ENCODE data around the gene AGAP3. TPM values are rescaled to one million over a fixed set of nuclear protein-coding genes. Genes with fewer than 3 reads are reported as not detected.

The AGAP3 gene
- polyA plus RNA-seq, 1 of the 3 experiments (the other 2 are of a cell fraction): 126 TPM

- Histone ChIP-seq H3K9ac (no peak overlapping the region), H3K4me1 (ENCODE audit: control insufficient read depth in 1 of 2, insufficient read depth in 2 of 2, low read depth in 1 of 2, low read length in 1 of 2) (no peaks in the 10 kb centered on the region; a peak in 1 of 4 replicates), H3K4me3 (ENCODE audit: low read depth in 2 of 2, low read length in 1 of 2) (no peak overlapping the region), H3K27ac (ENCODE audit: low read depth in 2 of 2, low read length in 1 of 2) (no peak overlapping the region), H3K4me2 (no peak overlapping the region), H3K9me3 (no peaks in the 10 kb centered on the region), H3K36me3 (replicated peaks in 1 of 2; ENCODE audit: control insufficient read depth in 1 of 2, insufficient read depth in 2 of 2, low read length in 1 of 2) (peaks cover 26 to 82% of the 10 kb centered on the region in 2 experiments), H3F3A (replicated peaks; ENCODE audit: insufficient read depth) (peaks cover 4% of the 10 kb centered on the region), H4K20me1 (ENCODE audit: insufficient read depth) (peaks cover 27% of the 10 kb centered on the region), H2AFZ (ENCODE audit: low read depth) (no peak overlapping the region), H3K79me2 (ENCODE audit: insufficient read depth) (peaks cover 33% of the 10 kb centered on the region), H3K27me3 (ENCODE audit: insufficient read depth) (no peaks in the 10 kb centered on the region), H3K9me2 (no peaks in the 10 kb centered on the region)
- TF ChIP-seq MXI1 (IDR thresholded peaks at IDR 0.05; ENCODE audit: low read depth, low read length) (no peak), ELF1 (IDR thresholded peaks at IDR 0.05) (no peak), TCF12 (IDR thresholded peaks at IDR 0.05) (no peak), EP300 (IDR thresholded peaks at IDR 0.05; ENCODE audit: borderline replicate concordance in 1 of 2, low read depth in 1 of 2, low read length in 1 of 2) (no peak), TAF1 (IDR thresholded peaks at IDR 0.05; ENCODE audit: borderline replicate concordance, low read depth, low read length) (no peak), GABPA (IDR thresholded peaks at IDR 0.05; ENCODE audit: low read depth) (no peak), RCOR1 (IDR thresholded peaks at IDR 0.05; ENCODE audit: low read length) (no peak), GATA2 (CRISPR knock-in tag; IDR thresholded peaks at IDR 0.05) (no peak), RAD21 (IDR thresholded peaks at IDR 0.05; ENCODE audit: low read length) (no peak)
- TF ChIP-seq, protein P1, sequence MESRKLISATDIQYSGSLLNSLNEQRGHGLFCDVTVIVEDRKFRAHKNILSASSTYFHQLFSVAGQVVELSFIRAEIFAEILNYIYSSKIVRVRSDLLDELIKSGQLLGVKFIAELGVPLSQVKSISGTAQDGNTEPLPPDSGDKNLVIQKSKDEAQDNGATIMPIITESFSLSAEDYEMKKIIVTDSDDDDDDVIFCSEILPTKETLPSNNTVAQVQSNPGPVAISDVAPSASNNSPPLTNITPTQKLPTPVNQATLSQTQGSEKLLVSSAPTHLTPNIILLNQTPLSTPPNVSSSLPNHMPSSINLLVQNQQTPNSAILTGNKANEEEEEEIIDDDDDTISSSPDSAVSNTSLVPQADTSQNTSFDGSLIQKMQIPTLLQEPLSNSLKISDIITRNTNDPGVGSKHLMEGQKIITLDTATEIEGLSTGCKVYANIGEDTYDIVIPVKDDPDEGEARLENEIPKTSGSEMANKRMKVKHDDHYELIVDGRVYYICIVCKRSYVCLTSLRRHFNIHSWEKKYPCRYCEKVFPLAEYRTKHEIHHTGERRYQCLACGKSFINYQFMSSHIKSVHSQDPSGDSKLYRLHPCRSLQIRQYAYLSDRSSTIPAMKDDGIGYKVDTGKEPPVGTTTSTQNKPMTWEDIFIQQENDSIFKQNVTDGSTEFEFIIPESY (IDR thresholded peaks at IDR 0.05; ENCODE audit: borderline replicate concordance, low read depth): no peak
- TF ChIP-seq, protein P2, sequence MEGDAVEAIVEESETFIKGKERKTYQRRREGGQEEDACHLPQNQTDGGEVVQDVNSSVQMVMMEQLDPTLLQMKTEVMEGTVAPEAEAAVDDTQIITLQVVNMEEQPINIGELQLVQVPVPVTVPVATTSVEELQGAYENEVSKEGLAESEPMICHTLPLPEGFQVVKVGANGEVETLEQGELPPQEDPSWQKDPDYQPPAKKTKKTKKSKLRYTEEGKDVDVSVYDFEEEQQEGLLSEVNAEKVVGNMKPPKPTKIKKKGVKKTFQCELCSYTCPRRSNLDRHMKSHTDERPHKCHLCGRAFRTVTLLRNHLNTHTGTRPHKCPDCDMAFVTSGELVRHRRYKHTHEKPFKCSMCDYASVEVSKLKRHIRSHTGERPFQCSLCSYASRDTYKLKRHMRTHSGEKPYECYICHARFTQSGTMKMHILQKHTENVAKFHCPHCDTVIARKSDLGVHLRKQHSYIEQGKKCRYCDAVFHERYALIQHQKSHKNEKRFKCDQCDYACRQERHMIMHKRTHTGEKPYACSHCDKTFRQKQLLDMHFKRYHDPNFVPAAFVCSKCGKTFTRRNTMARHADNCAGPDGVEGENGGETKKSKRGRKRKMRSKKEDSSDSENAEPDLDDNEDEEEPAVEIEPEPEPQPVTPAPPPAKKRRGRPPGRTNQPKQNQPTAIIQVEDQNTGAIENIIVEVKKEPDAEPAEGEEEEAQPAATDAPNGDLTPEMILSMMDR (IDR thresholded peaks at IDR 0.05): no peak
- TF ChIP-seq, protein P3, sequence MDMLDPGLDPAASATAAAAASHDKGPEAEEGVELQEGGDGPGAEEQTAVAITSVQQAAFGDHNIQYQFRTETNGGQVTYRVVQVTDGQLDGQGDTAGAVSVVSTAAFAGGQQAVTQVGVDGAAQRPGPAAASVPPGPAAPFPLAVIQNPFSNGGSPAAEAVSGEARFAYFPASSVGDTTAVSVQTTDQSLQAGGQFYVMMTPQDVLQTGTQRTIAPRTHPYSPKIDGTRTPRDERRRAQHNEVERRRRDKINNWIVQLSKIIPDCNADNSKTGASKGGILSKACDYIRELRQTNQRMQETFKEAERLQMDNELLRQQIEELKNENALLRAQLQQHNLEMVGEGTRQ (IDR thresholded peaks at IDR 0.05; ENCODE audit: borderline replicate concordance, low read depth, low read length): no peak
- TF ChIP-seq, protein P4, sequence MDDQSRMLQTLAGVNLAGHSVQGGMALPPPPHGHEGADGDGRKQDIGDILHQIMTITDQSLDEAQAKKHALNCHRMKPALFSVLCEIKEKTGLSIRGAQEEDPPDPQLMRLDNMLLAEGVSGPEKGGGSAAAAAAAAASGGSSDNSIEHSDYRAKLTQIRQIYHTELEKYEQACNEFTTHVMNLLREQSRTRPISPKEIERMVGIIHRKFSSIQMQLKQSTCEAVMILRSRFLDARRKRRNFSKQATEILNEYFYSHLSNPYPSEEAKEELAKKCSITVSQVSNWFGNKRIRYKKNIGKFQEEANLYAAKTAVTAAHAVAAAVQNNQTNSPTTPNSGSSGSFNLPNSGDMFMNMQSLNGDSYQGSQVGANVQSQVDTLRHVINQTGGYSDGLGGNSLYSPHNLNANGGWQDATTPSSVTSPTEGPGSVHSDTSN (IDR thresholded peaks at IDR 0.05): no peak
- CTCF ChIA-PET: interaction anchor here (2.5 to 18.0 kb wide), 5 partner anchors 12 to 92 kb away, joined by 11 to 243 read pairs (median 60); partner anchors contain the start of gene GBX1
- POLR2A ChIA-PET: no interaction called here
- 94% methylated on average over 24 of the region's 24 CpGs for WGBS (ENCODE audit: low lambda C conversion rate)
- no peak for DNase-seq
These were observed 36.0 kb downstream of the AGAP3 start for GRCh38 chr7:151122276-151122675.

Data from SK-N-SH (cell line).